Stimulated activated CD4-positive, alpha-beta T cell treated with anti-CD3 and anti-CD28 coated beads, TNF-alpha, amount 100 ng/mL, for 24 hours (primary cell): ENCODE data around the gene CHMP3.
"Not testable (repeated sequence)": the region's sequence is repeated elsewhere in the genome, so short reads cannot be mapped to it uniquely, and the experiment has no call there.

Experiments used
- DNase-seq, 3 experiments: peaks; one replicate each; pipeline ENCODE4 v3.0.0-alpha.2; 2020; ENCODE audit warnings: low read depth in 3 of 3

The CHMP3 gene

DNA sequence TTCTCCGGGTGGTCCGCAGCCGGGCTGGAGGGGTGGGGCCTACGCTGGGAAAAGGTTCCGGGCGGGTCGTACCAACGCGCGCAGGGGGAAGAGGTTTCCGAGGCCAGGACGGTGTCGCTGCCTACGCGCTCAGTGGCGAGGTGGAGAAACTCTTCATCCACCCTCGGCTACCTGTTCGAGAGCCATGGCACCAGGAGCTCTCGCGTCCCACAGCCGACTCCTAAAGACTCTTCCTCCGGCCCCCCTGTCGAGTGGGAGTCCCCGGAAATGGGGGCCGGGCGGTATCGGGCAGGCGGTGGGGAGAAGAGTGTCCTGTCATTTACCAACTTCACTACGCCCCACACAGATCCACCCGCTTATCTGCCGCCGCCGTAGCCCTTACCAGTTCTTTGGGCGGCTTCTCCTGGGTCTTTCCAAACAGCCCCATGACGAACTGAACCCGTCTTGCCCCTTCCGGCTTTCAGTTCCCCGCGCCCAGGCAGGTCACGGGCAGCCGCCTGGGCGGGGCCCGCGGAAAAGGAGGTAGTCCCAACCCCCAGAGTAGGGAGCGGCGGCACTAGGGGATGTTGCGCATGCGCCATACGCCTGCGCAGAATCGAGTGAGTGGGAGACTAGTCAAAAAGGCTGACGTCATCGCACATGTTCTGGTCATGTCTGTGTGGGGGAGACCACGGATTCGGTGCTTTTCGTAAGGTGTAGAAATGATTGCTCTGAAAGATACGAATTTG, at the start of gene CHMP3:
CHMP3 (minus strand) TSS at position 522 of the 728 bp plus-strand sequence; CDS start at position 427, 95 bp downstream.
- DNase-seq = peak; percentile 92 to 96 (median 95)

- no peak for DNase-seq
Measured at GRCh38 chr2:86610871-86611270, 47.6 kb upstream of the CHMP3 start.

DNA sequence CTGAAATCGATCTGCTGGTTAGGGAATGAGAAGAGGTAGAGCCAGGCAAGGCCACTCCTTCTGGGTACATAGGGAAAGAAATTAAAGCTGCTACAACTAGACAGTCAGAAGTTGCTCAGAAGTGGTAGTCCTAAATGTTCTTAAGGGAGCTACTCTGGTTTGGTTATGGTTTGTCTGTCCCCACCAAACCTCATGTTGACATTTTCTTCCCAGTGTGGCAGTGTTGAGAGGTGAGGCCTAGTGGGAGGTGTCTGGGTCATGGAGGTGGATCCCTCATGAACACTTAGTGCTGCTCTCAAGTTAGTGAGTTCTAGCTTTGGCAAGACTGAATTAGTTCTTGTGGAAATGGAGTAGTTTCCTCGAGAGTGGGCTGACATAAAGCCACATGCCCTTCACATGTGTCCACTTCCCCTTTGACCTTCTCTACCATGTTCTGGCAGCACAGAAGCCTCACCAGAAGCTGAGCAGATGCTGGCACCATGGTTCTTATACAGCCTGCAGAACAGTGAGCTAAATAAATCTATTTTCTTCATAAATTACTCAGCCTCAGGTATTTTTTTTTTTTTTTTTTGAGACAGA, 45.7 kb upstream of the CHMP3 start:
- no peak for DNase-seq

- DNase-seq = no peak
Measured at GRCh38 chr2:86603905-86604304, 40.7 kb upstream of the CHMP3 start.

DNA sequence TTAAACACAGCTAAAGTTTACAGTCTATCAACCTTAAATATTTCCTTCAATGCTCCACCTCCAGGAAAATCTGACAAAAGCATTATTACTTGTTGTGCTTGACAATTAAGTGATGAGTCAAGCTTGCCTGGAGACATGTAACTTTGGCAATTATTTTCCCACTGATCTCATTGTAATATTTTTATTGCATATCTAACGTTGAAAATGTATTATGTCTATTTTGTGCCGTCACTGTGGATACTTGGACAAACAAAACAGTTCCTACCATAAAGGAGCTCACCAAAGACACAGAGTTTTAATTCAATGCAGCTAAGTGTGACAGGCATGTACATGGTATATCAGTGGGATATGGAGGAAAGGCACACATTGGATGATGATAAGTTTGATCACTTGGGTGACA, 35.7 kb upstream of the CHMP3 start:
- DNase-seq = no peak

DNA sequence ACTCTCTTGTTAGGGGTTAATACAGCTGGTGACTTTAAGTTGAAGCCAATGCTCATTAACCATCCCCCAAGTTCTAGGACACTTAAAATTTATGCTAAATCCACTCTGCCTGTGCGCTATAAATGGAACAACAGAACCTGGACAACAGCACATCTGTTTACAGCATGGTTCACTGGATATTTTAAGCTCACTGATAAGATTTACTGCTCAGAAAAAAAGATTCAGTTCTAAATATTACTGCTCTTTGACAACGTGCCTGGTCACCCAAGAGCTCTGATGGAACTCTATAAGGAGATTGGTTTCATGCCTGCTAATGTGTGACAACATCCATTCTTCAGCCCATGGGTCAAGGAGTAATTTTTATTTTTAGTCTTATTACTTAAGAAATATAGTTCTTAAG, 32.9 kb upstream of the CHMP3 start:
- no peak for DNase-seq

- no peak for DNase-seq
Measured at GRCh38 chr2:86593266-86593665, 30.0 kb upstream of the CHMP3 start.

GRCh38 chr2:86592547-86593230, 29.4 kb upstream of the CHMP3 start:
- no peak for DNase-seq

DNA sequence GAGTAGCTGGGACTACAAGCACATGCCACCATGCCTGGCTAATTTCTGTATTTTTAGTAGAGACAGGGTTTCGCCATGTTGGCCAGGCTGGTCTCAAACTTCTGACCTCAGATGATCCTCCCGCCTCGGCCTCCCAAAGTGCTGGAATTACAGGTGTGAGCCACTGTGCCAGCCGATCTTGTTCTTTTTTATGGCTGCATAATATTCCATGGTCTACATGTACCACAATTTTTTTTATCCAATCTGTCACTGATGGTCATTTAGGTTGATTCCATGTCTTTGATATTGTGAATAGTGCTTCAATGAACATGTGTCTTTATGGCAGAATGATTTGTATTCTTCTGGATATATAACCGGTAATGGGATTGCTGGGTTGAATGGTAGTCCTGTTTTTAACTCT, 26.5 kb upstream of the CHMP3 start:
- DNase-seq = not testable (repeated sequence)

GRCh38 chr2:86584151-86584913, 21.1 kb upstream of the CHMP3 start:
- no peak for DNase-seq

GRCh38 chr2:86580560-86580959, 17.3 kb upstream of the CHMP3 start:
- DNase-seq = no peak

DNA sequence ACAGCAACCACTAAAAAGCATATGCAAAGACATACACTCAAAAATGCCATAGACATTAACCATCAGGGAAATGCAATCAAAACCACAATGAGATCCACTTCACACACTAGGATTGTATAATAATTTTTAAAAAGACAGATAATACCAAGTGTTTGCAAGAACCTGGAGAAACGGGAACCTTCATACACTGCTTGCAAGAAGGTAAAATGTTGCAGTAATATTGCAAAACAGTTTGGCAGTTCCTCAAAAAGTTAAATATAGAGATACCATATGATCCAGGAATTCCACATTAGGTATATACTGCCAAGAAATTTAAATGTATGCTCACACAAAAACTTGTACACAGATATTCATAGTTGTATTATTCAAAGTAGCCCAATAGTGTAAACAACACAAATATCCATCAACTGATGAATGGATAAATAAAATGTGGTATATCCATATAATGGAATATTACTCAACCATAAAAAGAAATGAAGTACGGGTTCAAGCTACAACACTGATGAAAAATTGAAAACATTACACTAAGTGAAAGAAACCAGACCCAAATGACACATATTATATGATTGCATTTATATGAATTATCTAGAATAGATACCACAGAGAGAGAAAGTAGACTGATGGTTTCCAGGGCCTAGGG, 14.7 kb upstream of the CHMP3 start:
- DNase-seq = no peak

- no peak for DNase-seq
Measured at GRCh38 chr2:86570059-86570458, 6.8 kb upstream of the CHMP3 start.

DNA sequence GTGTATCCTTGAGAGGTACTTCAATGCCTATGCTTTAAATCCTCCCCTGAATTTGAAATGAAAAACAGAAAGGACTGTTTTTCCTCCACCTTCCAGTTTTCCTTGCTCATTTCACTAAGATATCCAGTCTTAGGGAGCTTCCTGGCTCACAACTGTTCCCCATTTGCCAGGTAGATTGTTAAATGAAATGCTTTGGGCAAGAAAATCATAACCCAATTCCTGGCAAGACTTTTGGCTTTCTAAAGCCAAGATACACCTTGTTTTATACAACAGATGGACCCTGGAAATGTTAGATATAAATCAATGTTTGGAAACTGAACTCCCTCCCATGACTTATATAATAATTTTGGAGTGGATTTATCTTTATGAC, 3.6 kb upstream of the CHMP3 start:
- no peak for DNase-seq

DNA sequence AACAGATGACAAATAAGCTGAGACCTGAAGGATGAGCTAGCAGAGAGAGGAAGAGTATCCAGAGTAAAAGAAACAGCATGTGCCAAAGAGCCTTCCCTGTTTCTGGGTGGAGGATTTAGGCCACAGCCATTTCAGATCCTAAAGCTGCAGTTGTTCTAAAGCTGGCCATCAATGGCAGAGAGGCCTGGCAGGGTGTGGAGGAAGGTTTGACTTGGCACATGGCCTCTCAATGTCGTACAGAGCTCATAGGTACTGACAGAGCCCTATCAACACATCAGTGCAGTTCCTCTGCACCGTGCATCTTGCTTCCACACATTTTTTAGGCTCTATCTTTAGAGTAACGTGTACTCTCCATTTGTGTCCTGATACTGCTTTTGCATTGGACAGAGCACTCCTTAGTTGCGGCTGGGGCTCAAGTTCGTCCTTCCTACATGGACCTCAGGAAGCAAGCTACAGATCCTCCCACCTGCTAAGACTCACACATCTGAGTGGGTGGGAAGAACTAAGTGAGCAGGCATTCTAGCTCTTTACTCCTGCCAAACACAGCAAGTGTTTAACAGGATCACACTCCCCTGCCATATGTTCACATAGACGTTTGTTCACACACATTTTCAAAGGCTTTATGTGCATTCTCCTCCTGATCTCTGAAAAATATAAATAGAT, 3.0 kb upstream of the CHMP3 start:
- DNase-seq = no peak

DNA sequence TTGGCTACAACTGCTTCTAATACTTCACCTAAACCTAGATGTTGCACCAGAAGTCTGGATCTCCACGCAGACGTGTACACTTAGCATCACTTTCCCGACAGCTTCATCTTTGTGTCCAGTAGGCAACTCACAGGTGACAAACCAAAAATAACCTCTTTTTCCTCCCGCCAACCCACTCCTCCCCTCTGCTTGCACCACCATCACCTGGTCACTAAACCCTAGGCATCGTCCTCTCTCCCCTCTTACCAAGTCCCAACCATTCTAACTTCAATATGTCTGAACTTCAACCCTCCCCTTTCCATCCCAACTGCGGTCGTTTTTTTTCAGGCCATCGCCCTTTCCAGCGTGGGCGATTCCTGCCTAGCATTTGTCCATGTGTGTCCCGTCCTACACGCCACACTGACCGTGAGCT, 413 bp upstream of the CHMP3 start:
- DNase-seq = no peak

GRCh38 chr2:86562485-86562921, 740 bp downstream of the CHMP3 start:
- DNase-seq = no peak

DNA sequence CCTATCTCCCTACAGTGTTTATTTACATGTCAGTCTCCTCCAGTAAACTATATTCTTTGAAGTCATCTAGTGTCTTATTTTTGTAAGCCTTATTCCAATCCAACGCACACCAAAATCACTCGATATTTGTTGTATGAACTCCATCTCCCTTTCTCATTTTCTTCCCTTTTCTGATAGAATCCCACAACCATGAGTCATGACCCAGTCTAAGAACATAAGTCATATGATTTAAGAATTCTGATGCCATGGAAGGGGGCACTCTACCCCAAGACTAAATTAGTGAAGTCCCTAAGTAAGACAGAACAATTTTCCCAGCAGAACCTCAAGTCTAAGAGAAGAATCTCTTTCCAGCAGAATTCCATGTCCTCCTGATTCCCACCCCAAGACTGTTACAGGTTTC, 5.4 kb downstream of the CHMP3 start:
- DNase-seq = no peak

GRCh38 chr2:86556508-86556907, 6.7 kb downstream of the CHMP3 start:
- DNase-seq = no peak

DNA sequence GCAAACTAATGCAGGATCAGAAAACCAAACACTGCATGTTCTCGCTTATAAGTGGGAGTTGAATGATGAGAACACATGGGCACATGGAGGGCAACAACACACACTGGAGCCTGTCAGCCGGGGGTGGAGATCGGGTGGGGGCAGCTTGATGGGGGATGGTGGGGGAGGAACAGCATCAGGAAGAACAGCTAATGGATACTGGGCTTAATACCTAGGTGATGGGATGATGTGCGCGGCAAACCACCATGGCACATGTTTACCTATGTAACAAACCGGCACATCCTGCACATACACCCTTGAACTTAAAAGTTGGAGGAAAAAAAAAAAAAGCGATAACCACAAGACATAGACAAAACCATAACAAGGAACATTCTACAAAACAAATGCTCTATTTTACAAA, 10.4 kb downstream of the CHMP3 start:
- DNase-seq = no peak
